ENCODE measurements around the gene PRDM16. TPM values are rescaled to one million over a fixed set of nuclear protein-coding genes. Genes with fewer than 3 reads are reported as not detected.

PRDM16 gene
- total and polyA plus RNA-seq, 2 of the 8 experiments (the other 6 are each of a cell fraction or from before 2014, with no cell fraction given), result 0.39 to 0.43 TPM

GRCh38 chr1:3058263-3059030, 10.6 kb upstream of the PRDM16 start:
- no peak for TF ChIP-seq CTCF (IDR thresholded peaks at IDR 0.05; ENCODE audit: control extremely low read depth in 1 of 3, insufficient read depth in 1 of 3, low read depth in 1 of 3, low read length in 3 of 3)
- TF ChIP-seq CBX5 (IDR thresholded peaks at IDR 0.05; ENCODE audit: low read depth, low read length), result no peak
- TF ChIP-seq RFX5 (IDR thresholded peaks at IDR 0.05; ENCODE audit: borderline replicate concordance, low read depth, low read length), result no peak
- TF ChIP-seq TCF12 (IDR thresholded peaks at IDR 0.05; ENCODE audit: low read depth, low read length), result no peak
- no peak for TF ChIP-seq POLR2A (IDR thresholded peaks at IDR 0.05; ENCODE audit: control extremely low read depth in 1 of 2, low read depth in 2 of 2, low read length in 2 of 2)
- TF ChIP-seq KDM4A (IDR thresholded peaks at IDR 0.05; ENCODE audit: low read depth, low read length, severe bottlenecking), result no peak
- TF ChIP-seq FOSL1 (IDR thresholded peaks at IDR 0.05; ENCODE audit: insufficient read depth, low read depth, low read length), result no peak
- no peak for FAIRE-seq
- H3K56ac ChIP-seq (replicated peaks; ENCODE audit: insufficient read length, low read depth, low read length), result no peak overlapping the region

More at GRCh38 chr1:3058263-3059030, 10.6 kb upstream of the PRDM16 start:
- peaks cover 3% of the 10 kb centered on the region; the same call in 1 of the 2 replicates for H3K23me2 ChIP-seq (ENCODE audit: low read depth, low read length)
- no peak overlapping the region for H3K14ac ChIP-seq (ENCODE audit: insufficient read length)
- ChIA-PET POLR2A (ENCODE audit: partially characterized antibody) (no interaction called here), CTCF (ENCODE audit: partially characterized antibody) (no interaction called here)
- peaks cover 0 to 19% (median 7%) of the 10 kb centered on the region in 4 experiments; a peak in 3 of 7 replicates for H3K4me1 ChIP-seq (replicated peaks in 1 of 4; ENCODE audit: control insufficient read depth in 3 of 4, insufficient read depth in 4 of 4, low read length in 3 of 4)
- H4K5ac ChIP-seq (ENCODE audit: insufficient read length, low read depth, low read length), result no peak overlapping the region
- no peaks in the 10 kb centered on the region for H3K79me2 ChIP-seq (ENCODE audit: control insufficient read depth in 1 of 2, insufficient read depth in 2 of 2, low read length in 2 of 2)
- H2AFZ ChIP-seq (ENCODE audit: low read length), result no peak overlapping the region
- no peak overlapping the region for H2BK15ac ChIP-seq (ENCODE audit: low read length)
- H3K9ac ChIP-seq (replicated peaks in 1 of 4; ENCODE audit: extremely low read depth in 1 of 4, low read depth in 3 of 4, low read length in 3 of 4), result no peak overlapping the region
- no peak overlapping the region for H3K18ac ChIP-seq (ENCODE audit: extremely low read depth, low read length)
- H4K91ac ChIP-seq (replicated peaks; ENCODE audit: insufficient read length, low read length), result no peak overlapping the region
- H3K9me3 ChIP-seq (ENCODE audit: insufficient read depth in 2 of 2, low read depth in 1 of 2, low read length in 1 of 2), result peaks cover 18 to 22% of the 10 kb centered on the region in 2 experiments; a peak in 3 of 4 replicates
- no peak overlapping the region for H4K8ac ChIP-seq (ENCODE audit: extremely low read depth, insufficient read depth, low read length)
- no peaks in the 10 kb centered on the region for H3K79me1 ChIP-seq (ENCODE audit: low read depth, low read length)
- H3K27me3 ChIP-seq (replicated peaks in 1 of 4; ENCODE audit: control insufficient read depth in 3 of 4, extremely low read depth in 1 of 4, insufficient read depth in 3 of 4, low read length in 3 of 4), result peaks cover 21 to 32% (median 29%) of the 10 kb centered on the region in 4 experiments
- H3K4me2 ChIP-seq (ENCODE audit: insufficient read depth in 1 of 2, low read depth in 2 of 2, low read length in 2 of 2), result no peak overlapping the region
- 80% methylated on average over 10 of the region's 10 CpGs; no CpG with 5 or more reads in 1 of the 2 experiments for WGBS, 2 experiments (ENCODE audit: extremely low coverage in 1 of 2, insufficient coverage in 1 of 2, insufficient read length in 1 of 2, insufficient replicate concordance in 2 of 2, low coverage in 1 of 2, low lambda C conversion rate in 2 of 2, missing lambda C conversion rate in 1 of 2)
- H3K27ac ChIP-seq (ENCODE audit: low read depth, low read length), result no peak overlapping the region
- H2BK12ac ChIP-seq (ENCODE audit: low read depth, low read length), result no peak overlapping the region
- H3K4me3 ChIP-seq (ENCODE audit: extremely low read depth in 1 of 4, insufficient read depth in 2 of 4, low read depth in 3 of 4, low read length in 4 of 4), result no peak overlapping the region
- H2BK20ac ChIP-seq (ENCODE audit: low read length), result no peak overlapping the region
- H2BK5ac ChIP-seq (ENCODE audit: low read depth, low read length), result no peak overlapping the region
- no peak overlapping the region for H3K4ac ChIP-seq (replicated peaks; ENCODE audit: insufficient read length, low read depth, low read length)
- no peaks in the 10 kb centered on the region; a peak in 1 of 8 replicates for H3K36me3 ChIP-seq (ENCODE audit: control insufficient read depth in 2 of 4, insufficient read depth in 4 of 4, low read length in 3 of 4)
- H2BK120ac ChIP-seq (replicated peaks; ENCODE audit: low read depth, low read length), result no peak overlapping the region
- H4K20me1 ChIP-seq (replicated peaks in 1 of 2; ENCODE audit: control insufficient read depth in 1 of 2, insufficient read depth in 2 of 2, low read length in 2 of 2), result no peaks in the 10 kb centered on the region
- no peak for DNase-seq (ENCODE audit: low read depth in 1 of 2, low spot score in 2 of 2)
- no peak overlapping the region for H3K23ac ChIP-seq (ENCODE audit: insufficient read length)
- no peak overlapping the region for H2AK5ac ChIP-seq (ENCODE audit: low read depth, low read length)

All from H1 (cell line).